Stomach (tissue), 9 donors: ENCODE measurements around the gene OLIG3. TPM values are rescaled to one million over a fixed set of nuclear protein-coding genes. Genes with fewer than 3 reads are reported as not detected.

ENCODE experiments used
- DNase-seq, 2 donors: peaks; one replicate each; pipeline versions ENCODE4 v3.0.0 to v3.0.0-alpha.2; 2013 to 2019
- H3K27ac ChIP-seq, 5 donors: fragments of 200-600 bp in 4 of 5; sonication (generic) in 4 of 5; one replicate each; pipeline ENCODE4 v1.5.1; 2013 to 2019; ENCODE audit warnings: mild to moderate bottlenecking in 1 of 5, moderate library complexity in 1 of 5
- H3K27me3 ChIP-seq, 3 donors: fragments of 200-600 bp; sonication (generic); one replicate each; pipeline ENCODE4 v1.5.1; 2017 to 2019; ENCODE audit warnings: mixed run types in 1 of 3
- H3K36me3 ChIP-seq, 4 donors: fragments of 200-600 bp; sonication (generic); 1 replicate in 3 of 4; 2 replicates in 1 of 4; pipeline ENCODE4 v1.5.1; 2016 to 2019
- H3K4me1 ChIP-seq, 4 donors: fragments of 200-600 bp; sonication (generic); one replicate each; pipeline ENCODE4 v1.5.1; 2016 to 2019
- H3K4me3 ChIP-seq, 4 donors: fragments of 200-600 bp; sonication (generic) in 3 of 4; one replicate each; pipeline ENCODE4 v1.5.1; 2016 to 2019; ENCODE audit warnings: mild to moderate bottlenecking in 1 of 4
- H3K9me3 ChIP-seq, 4 donors: fragments of 200-600 bp; sonication (generic); one replicate each; pipeline ENCODE4 v1.5.1; 2016 to 2019
- EP300 ChIP-seq: sonication (generic); formaldehyde crosslinking; IDR thresholded peaks from one replicate; pipeline ENCODE4 v1.6.1; 2017; ENCODE audit warnings: antibody characterized with exemption
- POLR2A ChIP-seq, 4 donors: fragments of 450-650 bp; IDR thresholded peaks; one replicate each; pipeline ENCODE4 v1.6.1; 2016; ENCODE audit warnings: antibody characterized with exemption in 4 of 4, control low read depth in 2 of 4, mild to moderate bottlenecking in 1 of 4, moderate library complexity in 1 of 4
- POLR2AphosphoS5 ChIP-seq, 3 donors: sonication (generic); formaldehyde crosslinking; IDR thresholded peaks; one replicate each; pipeline ENCODE4 v1.6.1; 2016; ENCODE audit warnings: antibody characterized with exemption in 3 of 3
- WGBS, 5 donors: extraction: QIAGEN DNeasy Blood & Tissue Kit in 3 of 5; methylation state at CpG; one replicate each; pipeline versions ENCODE4 v1.1.5 to v1.1.7; 2013 to 2018; 5-methylcytosine and 5-hydroxymethylcytosine counted together
- intact Hi-C: fragments of 100-400 bp; cut with DNase I; formaldehyde crosslinking; loops from one replicate; pipeline ENCODE4 v1.15.1; 2023; ENCODE audit warnings: low total_unique reads
- polyA plus RNA-seq, 3 donors: library from polyadenylated mRNA; stranded (reverse); fragments of 200-250 nt; gene quantifications; one replicate each; pipeline ENCODE4 v1.2.3, GENCODE V29; 2013
- total RNA-seq, 5 donors: library from RNA; depleted of rRNA; stranded (reverse); fragments of >200 nt; gene quantifications; one replicate each; pipeline versions ENCODE4 v1.1.0 to v1.2.3, GENCODE V29; 2014 to 2016
- TF ChIP-seq, protein P1 (sequence below), 7 experiments: fragments of 450-650 bp in 4 of 7; fragments of 200-600 bp in 3 of 7; sonication (generic) in 3 of 7; IDR thresholded peaks; one replicate each; pipeline ENCODE4 v1.5.1; 2016 to 2019; ENCODE audit warnings: antibody characterized with exemption in 7 of 7, control low read depth in 2 of 7, mild to moderate bottlenecking in 1 of 7
- donor health status: healthy with polysubstance abuse.
- donor health status: Bipolar disorder and iron deficiency.
- donor health status: healthy.

OLIG3 gene
- total and polyA plus RNA-seq, 8 donors, result not detected

DNA sequence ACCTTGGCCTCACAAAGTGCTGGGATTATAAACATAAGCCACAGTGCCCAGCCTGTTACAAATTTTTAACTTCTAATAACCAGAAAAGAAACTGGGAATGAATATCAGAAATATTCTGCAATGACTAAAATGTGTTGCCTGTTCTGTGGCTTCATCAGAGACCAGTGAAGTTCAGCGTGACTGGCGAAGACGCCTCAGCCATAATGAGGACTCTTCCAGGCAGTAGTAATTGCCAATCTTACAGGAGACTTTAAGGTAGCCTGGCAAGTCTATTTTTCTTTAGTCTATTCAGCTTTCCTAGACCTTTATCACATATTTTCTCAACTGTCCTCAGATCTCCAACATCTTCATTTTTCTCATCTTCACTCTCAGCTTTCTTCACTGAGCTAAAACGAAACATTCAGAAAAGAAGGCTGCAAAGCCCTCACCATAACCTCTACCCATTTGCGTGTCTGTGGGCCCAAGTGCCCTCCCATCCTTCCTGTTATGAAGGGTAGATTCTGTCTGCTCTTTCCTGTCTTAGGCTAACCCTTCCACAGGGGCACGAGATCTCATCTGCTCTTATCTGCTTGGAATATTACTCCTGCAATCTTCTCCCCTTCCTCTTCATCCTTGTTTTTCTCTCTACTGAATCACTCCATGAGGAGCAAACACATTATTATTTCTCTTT lies 42.0 kb upstream of the OLIG3 start:
- H3K36me3 ChIP-seq, result no peaks in the 10 kb centered on the region
- H3K27ac ChIP-seq, result no peak overlapping the region
- H3K4me3 ChIP-seq, result no peak overlapping the region
- no peaks in the 10 kb centered on the region for H3K9me3 ChIP-seq
- intact Hi-C loops, result no loop called here
- 79 to 88% (median 81%) methylated on average over 6 of the region's 6 CpGs for WGBS, 5 donors
- DNase-seq, result no peak
- TF ChIP-seq, protein P1, sequence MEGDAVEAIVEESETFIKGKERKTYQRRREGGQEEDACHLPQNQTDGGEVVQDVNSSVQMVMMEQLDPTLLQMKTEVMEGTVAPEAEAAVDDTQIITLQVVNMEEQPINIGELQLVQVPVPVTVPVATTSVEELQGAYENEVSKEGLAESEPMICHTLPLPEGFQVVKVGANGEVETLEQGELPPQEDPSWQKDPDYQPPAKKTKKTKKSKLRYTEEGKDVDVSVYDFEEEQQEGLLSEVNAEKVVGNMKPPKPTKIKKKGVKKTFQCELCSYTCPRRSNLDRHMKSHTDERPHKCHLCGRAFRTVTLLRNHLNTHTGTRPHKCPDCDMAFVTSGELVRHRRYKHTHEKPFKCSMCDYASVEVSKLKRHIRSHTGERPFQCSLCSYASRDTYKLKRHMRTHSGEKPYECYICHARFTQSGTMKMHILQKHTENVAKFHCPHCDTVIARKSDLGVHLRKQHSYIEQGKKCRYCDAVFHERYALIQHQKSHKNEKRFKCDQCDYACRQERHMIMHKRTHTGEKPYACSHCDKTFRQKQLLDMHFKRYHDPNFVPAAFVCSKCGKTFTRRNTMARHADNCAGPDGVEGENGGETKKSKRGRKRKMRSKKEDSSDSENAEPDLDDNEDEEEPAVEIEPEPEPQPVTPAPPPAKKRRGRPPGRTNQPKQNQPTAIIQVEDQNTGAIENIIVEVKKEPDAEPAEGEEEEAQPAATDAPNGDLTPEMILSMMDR (IDR thresholded peaks at IDR 0.05), result no peak
- TF ChIP-seq EP300 (no peak), POLR2A (IDR thresholded peaks at IDR 0.05) (no peak), POLR2AphosphoS5 (IDR thresholded peaks at IDR 0.05) (no peak)
- no peaks in the 10 kb centered on the region for H3K4me1 ChIP-seq
- H3K27me3 ChIP-seq, result no peaks in the 10 kb centered on the region

DNA sequence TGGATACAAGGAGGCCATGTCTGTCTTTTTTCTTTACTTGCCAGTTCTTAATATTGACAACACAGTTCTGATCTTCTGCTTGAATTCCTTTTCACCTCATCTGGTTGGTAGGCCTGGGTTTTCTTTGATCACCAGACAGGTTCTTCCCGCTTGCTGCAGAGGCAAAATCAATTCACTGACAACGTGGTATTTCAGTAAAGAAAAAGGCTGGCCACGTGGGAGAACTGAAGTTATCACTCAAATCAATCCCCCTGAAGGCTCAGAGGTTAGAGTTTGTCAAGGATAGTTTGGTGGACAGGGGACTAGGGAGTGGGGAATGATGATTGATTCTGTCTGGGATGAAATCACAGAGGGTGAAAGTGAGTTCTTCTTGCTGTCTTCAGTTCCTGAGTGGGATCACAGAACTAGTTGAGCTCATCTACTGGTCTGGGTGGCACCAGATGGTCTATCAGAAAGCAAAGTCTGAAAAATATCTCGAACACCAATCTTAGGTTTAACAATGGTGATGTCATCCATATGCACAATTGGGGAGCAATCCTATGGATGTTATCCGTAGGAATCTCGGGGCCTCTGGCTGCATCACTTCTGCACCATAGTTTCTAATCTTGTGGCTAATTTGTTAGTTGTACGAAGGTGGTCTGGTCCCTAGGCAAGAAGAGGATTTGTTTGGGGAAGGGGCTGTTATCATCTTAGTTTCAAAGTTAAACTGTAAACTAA lies 37.3 kb upstream of the OLIG3 start:
- no peak overlapping the region for H3K27ac ChIP-seq
- H3K9me3 ChIP-seq, result peaks cover 0 to 10% (median 3%) of the 10 kb centered on the region in 4 donors
- DNase-seq, result no peak
- H3K4me1 ChIP-seq, result no peaks in the 10 kb centered on the region
- H3K36me3 ChIP-seq, result no peaks in the 10 kb centered on the region
- intact Hi-C loops, result no loop called here
- H3K4me3 ChIP-seq, result no peak overlapping the region
- WGBS, 5 donors, result 76 to 84% (median 77%) methylated on average over 7 of the region's 7 CpGs
- TF ChIP-seq POLR2AphosphoS5 (IDR thresholded peaks at IDR 0.05), result no peak
- TF ChIP-seq POLR2A (IDR thresholded peaks at IDR 0.05), result no peak
- TF ChIP-seq, protein P1 (IDR thresholded peaks at IDR 0.05), result no peak
- no peak for TF ChIP-seq EP300
- H3K27me3 ChIP-seq, result peaks cover 0 to 7% (median 0%) of the 10 kb centered on the region in 3 donors

DNA sequence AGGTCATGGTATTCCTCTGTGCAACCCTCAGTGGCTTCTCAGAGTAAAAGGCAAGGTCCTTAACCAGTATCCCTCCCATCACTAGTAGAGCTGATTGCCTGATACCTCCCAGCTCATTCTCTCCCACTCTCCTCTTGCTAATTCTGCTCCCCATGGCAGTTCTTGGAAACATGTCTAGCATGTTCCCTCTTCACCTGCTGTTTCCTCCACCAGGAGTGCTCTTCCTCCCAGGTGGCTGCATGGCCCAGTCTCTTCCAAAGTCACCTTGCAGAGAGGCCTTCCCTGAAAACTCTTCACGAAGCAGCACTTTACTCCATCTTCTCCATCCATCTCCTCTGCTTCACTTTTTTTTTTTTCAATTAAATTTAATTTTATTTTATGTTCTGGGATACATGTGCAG lies 36.2 kb upstream of the OLIG3 start:
- Histone ChIP-seq H3K4me1 (no peaks in the 10 kb centered on the region), H3K27ac (no peak overlapping the region), H3K36me3 (no peaks in the 10 kb centered on the region), H3K9me3 (peaks cover 0 to 18% (median 14%) of the 10 kb centered on the region in 4 donors), H3K27me3 (peaks cover 0 to 7% (median 0%) of the 10 kb centered on the region in 3 donors), H3K4me3 (no peak overlapping the region)
- WGBS, 5 donors, result 65 to 85% (median 78%) methylated on average over 1 of the region's 1 CpG
- no peak for DNase-seq
- intact Hi-C loops, result no loop called here
- TF ChIP-seq EP300 (no peak), POLR2AphosphoS5 (IDR thresholded peaks at IDR 0.05) (no peak), POLR2A (IDR thresholded peaks at IDR 0.05) (no peak)
- TF ChIP-seq, protein P1 (IDR thresholded peaks at IDR 0.05), result no peak

DNA sequence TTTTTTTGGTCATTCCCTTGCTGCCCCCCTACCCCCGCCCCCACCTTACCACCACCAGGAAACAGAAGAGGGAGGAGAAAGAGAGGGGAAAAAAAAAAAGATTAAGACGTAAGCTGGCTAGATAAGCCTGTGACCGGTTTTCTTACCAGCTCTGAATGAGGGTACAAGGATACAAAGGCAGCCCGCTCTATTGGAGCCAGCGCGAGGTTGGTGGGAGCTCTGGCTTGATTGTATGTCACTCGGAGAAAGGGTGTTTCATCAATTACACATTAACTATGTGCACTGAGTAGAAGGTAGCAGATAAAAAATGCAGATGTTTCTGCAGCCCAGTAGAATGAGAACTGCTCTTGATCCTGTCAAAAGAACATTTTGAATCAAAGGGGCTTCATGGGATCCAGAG lies 28.6 kb upstream of the OLIG3 start:
- intact Hi-C loops, result no loop called here
- no peaks in the 10 kb centered on the region for H3K4me1 ChIP-seq
- no peak overlapping the region for H3K4me3 ChIP-seq
- no peak overlapping the region for H3K27ac ChIP-seq
- WGBS, 5 donors, result 16 to 32% (median 25%) methylated on average over 7 of the region's 7 CpGs
- DNase-seq, result no peak
- H3K36me3 ChIP-seq, result no peaks in the 10 kb centered on the region
- H3K27me3 ChIP-seq, result peaks cover 0 to 44% (median 9%) of the 10 kb centered on the region in 3 donors
- no peak for TF ChIP-seq POLR2AphosphoS5 (IDR thresholded peaks at IDR 0.05)
- no peak for TF ChIP-seq EP300
- peaks cover 0 to 21% (median 16%) of the 10 kb centered on the region in 4 donors for H3K9me3 ChIP-seq
